MM.1S (cell line): Measurements from ENCODE around the gene CCZ1B.

Source experiments
- EZH2 ChIP-seq: fragments of 300-600 bp; sonication (generic); optimal IDR thresholded peaks from 2 replicates; pipeline ENCODE3; 2017; ENCODE audit warnings: low read depth, mild to moderate bottlenecking, antibody characterized with exemption, low read length, mixed read lengths
- TF ChIP-seq, protein P1 (sequence below): fragments of 300-600 bp; sonication (generic); IDR thresholded peaks from 2 replicates; pipeline ENCODE4 v1.5.1; 2016; ENCODE audit warnings: antibody characterized with exemption, low read length, mixed read lengths

DNA sequence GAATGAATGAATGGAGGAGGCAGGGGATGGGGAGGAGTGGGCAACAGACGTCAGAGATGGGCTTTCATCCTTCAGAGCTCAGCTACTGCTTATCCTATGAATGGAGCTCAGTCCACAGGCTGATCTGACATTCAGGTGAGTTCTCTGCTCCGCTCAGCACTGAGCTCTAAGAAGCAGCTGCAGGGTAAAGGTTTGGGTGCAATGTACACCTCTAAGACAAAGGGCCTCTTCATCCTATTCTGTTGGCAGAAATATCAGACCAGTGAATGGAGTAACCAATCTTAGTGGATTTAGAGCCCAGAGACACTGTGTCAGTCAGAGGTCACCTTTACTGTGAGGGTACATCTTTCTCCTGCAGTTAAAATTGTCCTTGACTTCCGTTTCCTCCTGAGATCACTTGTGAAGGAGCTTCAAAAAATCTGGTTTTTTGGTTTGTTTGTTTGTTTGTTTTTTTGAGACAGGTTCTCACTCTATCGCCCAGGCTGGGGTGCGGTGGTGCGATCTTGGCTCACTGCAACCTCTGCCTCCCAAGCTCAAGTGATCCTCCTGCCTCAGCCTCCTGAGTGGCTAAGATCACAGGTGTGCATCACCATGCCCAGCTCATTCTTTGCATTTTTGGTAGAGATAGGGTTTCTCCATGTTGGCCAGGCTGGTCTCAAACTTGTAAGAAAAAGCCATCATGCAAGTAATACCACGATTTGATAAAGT is 5.1 kb upstream of the CCZ1B start:
- TF ChIP-seq, protein P1, sequence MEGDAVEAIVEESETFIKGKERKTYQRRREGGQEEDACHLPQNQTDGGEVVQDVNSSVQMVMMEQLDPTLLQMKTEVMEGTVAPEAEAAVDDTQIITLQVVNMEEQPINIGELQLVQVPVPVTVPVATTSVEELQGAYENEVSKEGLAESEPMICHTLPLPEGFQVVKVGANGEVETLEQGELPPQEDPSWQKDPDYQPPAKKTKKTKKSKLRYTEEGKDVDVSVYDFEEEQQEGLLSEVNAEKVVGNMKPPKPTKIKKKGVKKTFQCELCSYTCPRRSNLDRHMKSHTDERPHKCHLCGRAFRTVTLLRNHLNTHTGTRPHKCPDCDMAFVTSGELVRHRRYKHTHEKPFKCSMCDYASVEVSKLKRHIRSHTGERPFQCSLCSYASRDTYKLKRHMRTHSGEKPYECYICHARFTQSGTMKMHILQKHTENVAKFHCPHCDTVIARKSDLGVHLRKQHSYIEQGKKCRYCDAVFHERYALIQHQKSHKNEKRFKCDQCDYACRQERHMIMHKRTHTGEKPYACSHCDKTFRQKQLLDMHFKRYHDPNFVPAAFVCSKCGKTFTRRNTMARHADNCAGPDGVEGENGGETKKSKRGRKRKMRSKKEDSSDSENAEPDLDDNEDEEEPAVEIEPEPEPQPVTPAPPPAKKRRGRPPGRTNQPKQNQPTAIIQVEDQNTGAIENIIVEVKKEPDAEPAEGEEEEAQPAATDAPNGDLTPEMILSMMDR = no peak
- no peak for TF ChIP-seq EZH2
